GM19099 (cell line): ENCODE measurements around the gene NR2F2.

Experiments used
- POLR2A ChIP-seq: IDR thresholded peaks from 3 replicates; pipeline ENCODE4 v1.6.1; 2011; ENCODE audit warnings: low read depth; ENCODE audit not compliant: insufficient read length; ENCODE audit errors: extremely low read depth

NR2F2 gene

DNA sequence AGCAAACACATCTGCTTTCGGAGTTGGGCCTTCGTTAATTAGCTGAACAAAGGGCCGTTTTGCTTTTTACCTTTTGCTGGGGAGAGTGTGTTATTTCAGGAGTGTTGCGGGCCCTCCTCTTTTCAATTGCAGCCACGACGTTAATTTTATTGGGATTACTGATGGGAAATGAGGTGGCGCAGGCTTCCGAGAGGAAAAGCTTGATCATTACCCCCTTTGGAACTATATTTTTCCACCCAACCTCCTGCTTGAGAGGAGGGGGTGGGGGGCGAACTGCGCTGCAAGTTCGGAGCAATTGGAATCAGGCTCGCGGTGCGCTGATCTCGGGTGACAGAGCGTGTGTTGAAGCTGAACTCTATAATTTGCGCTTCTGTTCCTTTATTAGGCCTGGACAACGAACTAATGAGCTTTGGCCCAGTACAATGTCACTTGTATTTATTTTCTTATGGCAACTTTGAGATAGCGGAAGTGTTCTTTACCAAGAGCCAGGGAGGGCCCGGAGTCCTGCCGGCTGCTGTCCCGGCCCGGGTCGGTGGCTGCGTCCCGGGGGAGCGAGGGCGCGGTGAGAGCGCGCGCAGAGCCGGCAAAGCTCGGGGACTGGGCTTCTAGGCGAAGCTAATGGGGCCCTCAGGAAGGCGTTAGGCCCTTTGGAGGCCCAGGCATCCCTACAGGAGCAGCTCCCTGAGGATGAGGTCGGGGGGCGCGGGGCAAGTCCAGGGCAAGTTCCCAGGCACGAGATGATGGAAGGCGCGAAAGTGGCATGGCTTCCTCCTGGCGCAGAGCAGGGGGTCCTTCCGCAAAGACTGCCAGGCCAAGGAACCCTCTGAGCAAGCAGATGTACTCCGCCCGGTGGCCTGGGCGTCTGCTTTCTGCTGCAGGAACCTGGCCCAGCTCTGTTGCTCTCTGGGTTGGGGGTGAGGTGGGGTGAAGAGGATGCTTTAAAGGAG lies 12.9 kb downstream of the NR2F2 start:
- no peak for TF ChIP-seq POLR2A

DNA sequence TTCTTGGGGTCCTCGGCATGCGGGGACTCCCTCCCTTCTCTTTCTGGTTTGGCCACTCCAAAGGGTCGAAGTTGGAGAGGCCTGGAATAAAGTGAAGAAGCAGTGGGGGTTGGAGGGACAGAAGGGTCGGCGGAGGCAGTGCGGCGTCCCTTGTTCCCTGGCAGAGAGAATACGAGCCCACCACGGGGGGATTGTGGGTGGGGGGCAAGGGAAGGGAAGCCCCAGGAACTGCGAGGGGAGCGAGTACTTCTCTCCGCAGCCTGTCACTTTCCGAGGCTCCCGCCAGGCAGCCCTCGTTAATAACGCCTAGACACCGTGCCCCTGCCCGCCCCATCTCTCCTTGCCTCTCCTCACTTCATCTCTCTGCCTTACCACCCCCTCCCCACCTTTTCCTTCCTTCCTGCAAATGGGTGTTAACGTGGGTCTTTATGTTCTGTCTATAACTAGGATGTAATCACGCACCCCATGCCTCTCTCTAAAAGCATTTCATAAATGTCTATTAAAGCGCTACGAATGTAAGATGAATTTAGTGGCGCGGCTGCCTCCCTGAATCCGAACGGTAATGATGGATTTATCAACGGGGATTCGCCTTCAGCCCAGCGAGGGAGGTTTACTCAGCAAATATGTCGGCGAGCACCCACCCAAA lies 13.7 kb downstream of the NR2F2 start:
- no peak for TF ChIP-seq POLR2A

DNA sequence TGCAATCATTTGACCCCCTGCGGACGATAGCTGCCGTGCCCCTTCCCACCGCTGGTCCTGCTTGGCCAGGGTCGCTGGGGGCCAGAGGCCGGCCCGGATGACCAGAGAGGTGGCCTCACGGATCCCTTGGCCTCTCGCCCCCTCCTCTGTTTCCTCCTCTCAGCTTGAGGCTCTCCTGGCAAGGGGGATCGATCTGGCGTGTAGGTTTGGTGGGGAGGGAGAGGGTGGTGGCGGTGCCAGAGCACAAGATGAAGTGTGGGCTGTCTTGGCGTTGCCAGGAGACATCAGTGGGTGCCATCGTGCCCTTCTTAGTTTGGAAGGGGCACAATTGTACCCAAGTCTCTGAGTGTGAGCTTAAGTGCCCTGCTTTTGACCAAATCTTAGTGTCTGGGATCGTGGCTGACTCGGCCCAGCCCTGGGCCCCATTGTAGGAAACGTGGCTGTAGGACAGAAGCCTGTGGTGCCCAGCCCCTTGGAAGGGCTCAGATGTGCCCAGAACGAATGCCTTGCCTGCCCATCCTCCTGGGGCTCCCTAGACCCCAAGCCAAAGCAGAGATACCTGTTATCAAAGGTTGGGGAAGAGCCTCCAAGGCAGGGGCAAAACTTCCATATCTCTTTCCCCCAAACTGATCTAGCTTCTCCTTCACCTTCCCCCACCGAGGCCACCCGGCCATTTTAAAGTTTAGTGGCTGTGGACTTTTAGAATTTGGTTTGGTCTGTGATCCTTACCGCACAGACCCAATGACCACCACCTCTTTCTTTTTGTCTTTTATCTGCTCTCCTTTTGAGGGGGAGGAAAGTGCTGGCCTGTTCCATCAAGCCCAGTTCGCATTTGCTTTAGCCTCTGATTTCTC lies 14.4 kb downstream of the NR2F2 start:
- TF ChIP-seq POLR2A = no peak

DNA sequence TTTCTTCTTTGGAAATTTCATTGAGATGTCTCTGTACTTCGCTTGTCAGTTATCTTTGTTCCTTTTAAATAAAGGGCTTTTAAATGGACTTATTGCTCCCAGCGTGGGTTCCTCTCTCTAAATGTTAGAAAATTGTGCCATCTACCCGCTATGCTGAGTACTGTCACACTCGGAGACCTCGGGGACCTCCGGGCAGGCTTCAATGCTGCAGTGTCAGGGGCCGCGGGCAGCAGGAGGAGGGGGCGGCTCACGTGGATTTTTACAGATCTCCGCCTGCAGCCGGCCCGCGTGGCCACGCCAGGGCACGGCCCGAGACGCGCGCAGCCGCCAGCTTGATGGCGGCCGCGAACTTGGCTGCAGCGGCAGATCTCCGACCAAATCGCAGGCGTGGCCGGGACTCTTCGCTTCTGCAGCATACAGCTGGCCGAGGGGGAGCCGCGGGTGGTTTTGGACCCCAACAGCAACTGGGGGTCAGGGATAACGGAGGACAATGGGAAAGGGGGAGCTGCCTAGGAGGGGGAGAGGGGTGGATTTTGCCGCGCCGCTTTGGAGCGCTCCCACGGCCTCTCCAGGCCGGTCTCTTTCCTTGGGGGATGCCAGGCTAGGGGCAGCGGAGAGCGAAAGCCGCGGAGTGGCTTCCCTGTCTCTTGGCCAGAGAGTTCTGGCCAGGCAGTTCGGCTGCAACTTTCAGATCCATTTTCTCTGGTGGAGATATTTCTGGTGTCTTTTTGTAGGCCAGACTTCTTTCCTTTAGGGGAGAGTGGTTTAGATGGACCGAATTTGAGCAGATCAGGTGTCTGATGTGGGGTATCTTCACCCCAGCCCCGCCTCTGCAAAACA lies 15.3 kb downstream of the NR2F2 start:
- TF ChIP-seq POLR2A = no peak

DNA sequence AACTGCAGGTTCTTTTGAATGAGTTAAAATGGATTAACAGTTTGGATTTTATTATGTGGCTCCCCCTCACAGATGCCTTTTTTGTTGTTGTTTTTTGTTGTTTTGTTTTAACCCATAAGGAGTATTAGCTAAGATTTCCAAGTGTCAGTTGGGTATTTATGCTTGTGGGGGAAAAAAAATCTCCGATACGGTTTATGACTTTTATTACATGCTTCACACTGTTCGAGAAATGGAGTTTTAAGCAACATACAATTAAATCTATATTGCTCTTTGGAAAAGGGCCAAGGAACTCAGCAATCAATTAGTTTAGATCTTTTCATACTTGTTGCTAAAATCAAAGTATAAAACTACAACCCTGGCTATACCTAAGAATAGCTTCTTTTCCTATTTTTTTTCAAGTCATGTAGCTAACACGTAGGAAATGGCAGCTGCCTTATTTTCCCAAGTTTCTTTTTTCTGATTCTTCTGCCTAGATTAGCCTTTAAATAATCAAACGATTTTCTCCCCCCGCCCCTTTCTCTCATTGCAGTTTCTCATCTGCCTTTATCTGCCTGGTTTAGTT lies 16.0 kb downstream of the NR2F2 start:
- TF ChIP-seq POLR2A = no peak

DNA sequence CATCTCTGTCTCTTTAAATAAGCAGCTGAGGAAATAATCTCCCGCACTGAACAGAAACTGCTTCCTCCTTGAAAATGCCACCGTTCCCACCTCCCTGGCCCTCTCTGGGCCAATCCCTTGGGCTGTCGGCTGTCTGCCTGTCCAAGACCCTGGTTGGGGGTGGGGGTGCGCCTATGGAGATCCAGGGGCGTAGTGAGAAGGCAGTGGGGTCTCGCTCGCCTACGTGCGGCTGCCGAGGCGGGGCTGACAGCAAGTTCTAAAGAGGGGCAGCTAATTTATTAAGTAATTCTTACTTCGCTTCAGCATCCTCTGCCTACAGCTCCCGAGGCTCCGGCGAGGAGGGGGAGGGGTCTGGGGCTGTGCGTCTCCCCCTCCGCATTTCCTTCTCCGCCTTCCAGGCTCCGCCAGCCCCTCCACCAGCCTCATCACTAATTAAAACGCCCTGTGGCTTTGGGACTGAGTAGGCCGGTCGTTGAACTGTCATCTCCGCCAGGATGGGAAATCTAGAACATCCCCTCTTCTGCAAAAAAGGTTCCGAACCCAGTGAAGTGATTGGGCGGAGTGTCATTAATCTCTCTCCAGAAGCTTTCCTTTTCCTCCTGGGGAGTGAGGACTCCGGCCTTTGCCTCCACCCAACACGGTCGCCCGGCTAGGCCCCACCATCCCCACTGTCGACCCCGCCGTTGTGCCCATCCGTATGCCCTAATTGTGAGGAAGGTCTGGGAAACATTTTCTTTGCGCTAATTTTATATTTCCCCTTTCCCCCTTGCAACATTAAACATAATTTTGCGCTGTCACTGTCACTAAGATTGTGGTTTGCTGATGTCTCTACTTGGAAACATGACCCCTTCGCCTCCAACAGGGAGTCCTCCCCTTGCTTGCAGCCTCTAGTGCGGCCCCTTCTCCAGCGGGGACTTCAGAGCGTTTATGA lies 16.9 kb downstream of the NR2F2 start:
- no peak for TF ChIP-seq POLR2A

DNA sequence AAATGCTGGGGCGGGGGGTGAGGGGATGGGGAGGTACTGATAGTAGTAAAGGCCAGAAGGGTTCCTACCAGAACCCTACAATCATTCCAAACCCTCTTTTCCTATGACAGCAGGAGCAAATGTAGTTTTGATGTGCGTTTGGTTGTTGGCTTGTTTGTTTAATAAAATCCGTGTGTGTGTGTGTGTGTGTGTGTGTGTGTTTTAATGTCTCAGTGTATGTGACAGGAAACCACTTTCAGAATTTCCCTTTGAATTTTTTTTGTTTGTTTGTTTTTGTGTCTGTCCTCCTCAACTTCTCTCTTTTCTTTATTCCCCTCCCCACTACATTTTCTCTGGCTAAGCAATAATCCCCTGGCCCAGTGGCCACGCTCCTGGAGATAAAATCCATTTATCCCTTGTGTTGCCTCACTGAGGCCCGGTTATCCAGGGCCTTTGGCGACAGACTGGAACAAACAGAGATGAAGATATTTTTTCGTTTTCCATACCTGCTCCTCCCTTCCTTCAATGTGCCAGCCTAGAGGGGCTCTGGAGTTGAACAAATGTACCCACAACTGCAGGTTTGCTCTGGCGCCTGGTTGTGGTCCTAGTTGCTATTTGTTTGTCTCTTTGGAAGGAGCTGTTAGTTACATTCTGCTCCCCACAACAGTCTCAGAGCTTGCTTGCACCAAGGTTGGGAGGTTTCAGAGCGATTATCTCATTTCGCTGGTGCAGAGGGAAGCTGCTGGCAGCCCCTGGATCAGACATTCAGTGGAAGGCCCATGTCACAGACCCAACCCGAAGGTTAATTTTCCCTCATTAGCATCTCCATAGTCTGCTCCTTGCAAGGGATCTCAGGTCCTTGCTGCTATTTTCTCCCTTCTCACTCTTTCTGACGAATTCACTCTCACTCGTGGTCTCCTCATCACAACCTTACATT lies 17.9 kb downstream of the NR2F2 start:
- no peak for TF ChIP-seq POLR2A

DNA sequence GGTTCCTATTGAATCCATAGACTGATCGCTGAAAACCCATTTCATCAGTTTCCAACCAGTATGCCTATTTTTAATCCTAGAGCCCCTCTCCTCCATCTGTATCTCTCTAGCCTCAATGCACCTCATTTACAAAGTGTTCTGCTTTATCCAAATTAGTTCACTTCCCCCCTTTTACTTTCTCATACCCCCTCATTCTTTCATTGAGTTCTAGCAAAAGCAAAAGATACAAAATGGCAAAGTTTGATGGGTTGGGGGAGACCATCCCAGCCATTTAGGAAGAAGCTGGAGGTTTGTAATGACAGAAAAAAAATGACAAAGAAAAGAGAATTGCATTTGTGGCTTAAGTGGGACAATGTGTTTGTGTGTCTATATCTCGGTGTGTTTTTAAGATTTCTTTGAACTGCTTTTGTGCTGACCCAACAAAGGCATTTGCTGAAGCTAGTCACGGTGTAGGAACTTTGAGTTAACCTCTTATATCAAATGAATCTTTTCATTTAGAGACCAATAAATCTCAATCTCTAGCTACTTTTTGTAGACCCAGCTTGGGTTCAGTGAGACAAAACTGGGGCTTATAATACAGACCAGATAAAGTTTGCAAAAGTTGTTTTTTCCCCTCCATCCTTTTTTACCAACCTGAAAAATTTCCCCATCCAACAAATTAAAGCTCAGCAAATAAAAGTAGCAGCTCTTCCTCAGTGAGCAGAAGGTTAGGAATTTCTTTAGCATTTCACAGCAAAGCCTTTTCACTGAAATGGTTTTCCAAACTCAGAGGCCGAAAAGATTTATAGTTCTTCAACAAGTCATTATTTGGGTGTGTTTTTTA lies 18.7 kb downstream of the NR2F2 start:
- TF ChIP-seq POLR2A = no peak

DNA sequence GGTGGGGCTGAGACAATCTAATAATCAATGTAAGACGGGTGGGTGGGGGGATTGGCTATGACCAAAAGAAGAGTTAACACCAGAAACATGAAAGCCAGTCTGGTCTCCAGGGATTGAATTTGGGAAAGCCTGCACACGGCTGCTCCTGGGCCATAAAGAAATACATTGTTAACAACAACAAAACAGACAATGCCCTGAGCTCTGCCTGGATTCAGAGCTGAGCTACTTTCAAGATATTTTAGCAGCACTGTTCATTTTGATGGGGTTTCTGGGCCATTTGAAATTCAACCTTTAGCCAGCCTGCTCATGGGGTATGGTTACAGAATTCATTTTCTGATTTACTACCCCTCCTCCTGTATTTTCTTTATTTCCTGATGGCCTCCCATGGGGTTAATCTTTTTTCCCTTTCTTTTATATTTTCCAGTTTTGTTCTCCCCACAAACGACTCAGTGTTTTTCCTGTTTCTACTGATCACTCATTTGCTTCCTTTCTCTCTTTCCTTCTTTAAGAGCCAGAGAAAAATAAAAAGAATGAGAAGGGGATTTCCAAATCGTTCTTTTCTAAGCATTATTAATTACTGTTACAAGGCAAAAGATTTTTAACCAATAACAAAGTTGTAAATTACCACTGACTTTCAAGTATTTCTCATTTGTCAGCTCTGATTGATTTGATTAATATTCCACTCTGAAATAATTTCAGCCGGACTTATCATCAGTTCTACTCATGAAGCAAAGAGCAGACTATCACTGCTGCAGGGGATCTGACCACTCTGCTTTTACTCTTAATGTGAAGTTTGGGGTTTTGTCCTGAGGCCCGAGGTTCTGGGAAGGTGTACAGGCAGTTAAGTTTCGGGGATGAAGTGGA lies 19.6 kb downstream of the NR2F2 start:
- no peak for TF ChIP-seq POLR2A

DNA sequence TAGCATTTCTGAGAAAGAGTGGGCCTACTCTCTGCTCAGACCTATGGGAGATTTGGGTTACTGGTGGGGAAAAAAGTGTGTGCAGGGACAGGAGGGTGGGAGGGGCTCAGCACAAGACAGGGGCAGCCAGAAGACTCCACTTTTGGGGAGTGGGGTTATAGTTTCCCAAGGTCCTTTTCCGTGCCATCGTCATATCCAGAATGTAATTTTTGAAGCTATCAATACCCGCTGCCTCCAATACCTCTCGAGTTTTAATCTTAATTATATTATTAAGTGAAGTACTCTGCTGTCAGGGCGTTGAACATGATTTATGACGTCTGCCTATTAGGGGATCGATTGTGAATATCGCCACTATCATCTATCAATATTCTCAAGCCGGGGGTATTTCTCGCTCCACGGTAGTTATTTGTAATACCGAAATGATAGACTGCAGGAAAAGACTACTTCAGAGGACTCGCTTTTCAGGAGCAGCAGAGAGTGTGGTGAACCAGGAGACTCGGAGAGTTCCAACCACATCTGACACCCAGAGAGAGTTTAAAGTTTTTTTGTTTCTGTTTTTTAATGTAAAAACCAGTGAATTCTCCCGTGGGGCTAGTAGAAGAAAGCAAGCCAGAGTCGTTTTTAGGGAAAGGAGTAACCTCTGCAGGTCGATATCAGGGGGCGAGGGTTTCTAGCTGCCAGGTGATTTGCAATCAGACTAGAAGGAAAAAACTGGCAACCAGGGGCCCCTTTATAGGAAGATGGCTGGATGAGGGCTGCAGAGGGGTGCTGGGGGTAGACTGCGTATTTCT lies 20.6 kb downstream of the NR2F2 start:
- no peak for TF ChIP-seq POLR2A
